ENCODE measurements around the gene FCHSD1. TPM values are rescaled to one million over a fixed set of nuclear protein-coding genes. Genes with fewer than 3 reads are reported as not detected.

The FCHSD1 gene
- total and polyA plus RNA-seq, 2 experiments from 2014 or later, result 18.0 to 27.4 TPM

- Histone ChIP-seq H3K9me2 (replicated peaks; ENCODE audit: insufficient read depth) (no peaks in the 10 kb centered on the region), H3K79me2 (no peaks in the 10 kb centered on the region), H4K20me1 (ENCODE audit: insufficient read depth, poor library complexity, severe bottlenecking) (no peaks in the 10 kb centered on the region), H3K27ac (no peak overlapping the region), H3K36me3 (replicated peaks; ENCODE audit: insufficient read depth, low read depth) (no peaks in the 10 kb centered on the region), H3K27me3 (no peaks in the 10 kb centered on the region), H3K9me3 (ENCODE audit: low read depth) (no peaks in the 10 kb centered on the region), H3K4me1 (ENCODE audit: insufficient read depth) (peaks cover 5% of the 10 kb centered on the region), H3K4me3 (peak overlapping the region; percentile 70), H3K4me2 (peak overlapping the region; percentile 88), H2AFZ (peak overlapping the region; percentile 87)
- no peak for DNase-seq (ENCODE audit: low spot score)
- TF ChIP-seq EZH2phosphoT487 (IDR thresholded peaks at IDR 0.05; ENCODE audit: low read depth, severe bottlenecking, unreplicated experiment), result no peak
- no peak for TF ChIP-seq CTCF (IDR thresholded peaks at IDR 0.05; ENCODE audit: poor library complexity)
- TF ChIP-seq EZH2 (IDR thresholded peaks at IDR 0.05; ENCODE audit: borderline replicate concordance), result no peak
- WGBS (ENCODE audit: low lambda C conversion rate, missing lambda C conversion rate), result 60% methylated on average over 9 of the region's 9 CpGs
Measured at GRCh38 chr5:141651728-141652105, 499 bp upstream of the FCHSD1 start.

- no peaks in the 10 kb centered on the region for H3K79me2 ChIP-seq
- H4K20me1 ChIP-seq (ENCODE audit: insufficient read depth, poor library complexity, severe bottlenecking), result no peaks in the 10 kb centered on the region
- H3K27me3 ChIP-seq, result no peaks in the 10 kb centered on the region
- H2AFZ ChIP-seq, result no peak overlapping the region
- H3K27ac ChIP-seq, result no peak overlapping the region
- no peak overlapping the region for H3K4me2 ChIP-seq
- no peaks in the 10 kb centered on the region for H3K9me2 ChIP-seq (replicated peaks; ENCODE audit: insufficient read depth)
- H3K4me3 ChIP-seq, result no peak overlapping the region
- no peak for TF ChIP-seq EZH2 (IDR thresholded peaks at IDR 0.05; ENCODE audit: borderline replicate concordance)
- no peak for TF ChIP-seq EZH2phosphoT487 (IDR thresholded peaks at IDR 0.05; ENCODE audit: low read depth, severe bottlenecking, unreplicated experiment)
- TF ChIP-seq CTCF (IDR thresholded peaks at IDR 0.05; ENCODE audit: poor library complexity), result no peak
- no peaks in the 10 kb centered on the region for H3K9me3 ChIP-seq (ENCODE audit: low read depth)
- H3K36me3 ChIP-seq (replicated peaks; ENCODE audit: insufficient read depth, low read depth), result no peaks in the 10 kb centered on the region
- DNase-seq (ENCODE audit: low spot score), result no peak
- H3K4me1 ChIP-seq (ENCODE audit: insufficient read depth), result peaks cover 5% of the 10 kb centered on the region
Measured at GRCh38 chr5:141649972-141650371, 1.2 kb downstream of the FCHSD1 start.

- no peaks in the 10 kb centered on the region for H3K79me2 ChIP-seq
- WGBS (ENCODE audit: low lambda C conversion rate, missing lambda C conversion rate), result 95% methylated on average over 17 of the region's 17 CpGs
- no peak overlapping the region for H3K4me2 ChIP-seq
- no peaks in the 10 kb centered on the region for H3K36me3 ChIP-seq (replicated peaks; ENCODE audit: insufficient read depth, low read depth)
- peaks cover 5% of the 10 kb centered on the region for H3K4me1 ChIP-seq (ENCODE audit: insufficient read depth)
- H3K27ac ChIP-seq, result no peak overlapping the region
- no peak overlapping the region for H2AFZ ChIP-seq
- H3K9me3 ChIP-seq (ENCODE audit: low read depth), result no peaks in the 10 kb centered on the region
- no peaks in the 10 kb centered on the region for H3K9me2 ChIP-seq (replicated peaks; ENCODE audit: insufficient read depth)
- no peaks in the 10 kb centered on the region for H3K27me3 ChIP-seq
- H3K4me3 ChIP-seq, result no peak overlapping the region
- no peaks in the 10 kb centered on the region for H4K20me1 ChIP-seq (ENCODE audit: insufficient read depth, poor library complexity, severe bottlenecking)
- no peak for TF ChIP-seq CTCF (IDR thresholded peaks at IDR 0.05; ENCODE audit: poor library complexity)
- DNase-seq (ENCODE audit: low spot score), result no peak
Measured at GRCh38 chr5:141649056-141649688, 2.0 kb downstream of the FCHSD1 start.

- Histone ChIP-seq H3K9me3 (ENCODE audit: low read depth) (no peaks in the 10 kb centered on the region), H2AFZ (no peak overlapping the region), H3K27me3 (no peaks in the 10 kb centered on the region), H3K9me2 (replicated peaks; ENCODE audit: insufficient read depth) (no peaks in the 10 kb centered on the region), H3K4me2 (no peak overlapping the region), H4K20me1 (ENCODE audit: insufficient read depth, poor library complexity, severe bottlenecking) (no peaks in the 10 kb centered on the region), H3K36me3 (replicated peaks; ENCODE audit: insufficient read depth, low read depth) (no peaks in the 10 kb centered on the region), H3K27ac (no peak overlapping the region), H3K4me3 (no peak overlapping the region), H3K4me1 (ENCODE audit: insufficient read depth) (peaks cover 5% of the 10 kb centered on the region), H3K79me2 (no peaks in the 10 kb centered on the region)
- no peak for TF ChIP-seq EZH2 (IDR thresholded peaks at IDR 0.05; ENCODE audit: borderline replicate concordance)
- TF ChIP-seq EZH2phosphoT487 (IDR thresholded peaks at IDR 0.05; ENCODE audit: low read depth, severe bottlenecking, unreplicated experiment), result no peak
- TF ChIP-seq CTCF (IDR thresholded peaks at IDR 0.05; ENCODE audit: poor library complexity), result no peak
- WGBS (ENCODE audit: low lambda C conversion rate, missing lambda C conversion rate), result 89% methylated on average over 3 of the region's 3 CpGs
- no peak for DNase-seq (ENCODE audit: low spot score)
Measured at GRCh38 chr5:141647851-141648250, 3.4 kb downstream of the FCHSD1 start.
